PC-3 (cell line): ENCODE data around the gene CAP2. TPM values are rescaled to one million over a fixed set of nuclear protein-coding genes. Genes with fewer than 3 reads are reported as not detected.
A peak's percentile ranks its signal among the peaks of the same experiment; 100 is the strongest.

Source experiments
- ATAC-seq: fragments of 200-7000 bp; cut with Tn5 transposase; 2 replicates; pipeline ENCODE4 v1.9.1; 2020; ENCODE audit warnings: mild to moderate bottlenecking, moderate library complexity
- BruUV-seq: library from RNA; stranded (reverse); fragments of 400-500 nt; replicated peaks from 2 replicates; lab custom pipeline; 2021; lab: Mats Ljungman, UMichigan
- CTCF ChIA-PET: fragments of 300-600 bp; sonication (Branson Sonifier 250); formaldehyde crosslinking; loops from one replicate; lab custom pipeline; 2022; ENCODE audit warnings: antibody characterized with exemption; lab: Charles Lee
- POLR2A ChIA-PET: fragments of 300-600 bp; sonication (Branson Sonifier 250); formaldehyde crosslinking; loops from one replicate; lab custom pipeline; 2022; ENCODE audit warnings: antibody characterized with exemption; ENCODE audit not compliant: unreplicated experiment; lab: Charles Lee
- DNase-seq: peaks from one replicate; pipeline ENCODE4 v3.0.0-alpha.2; 2015
- H2AFZ ChIP-seq: fragments of 300-600 bp; sonication (generic); 2 replicates; pipeline ENCODE4 v1.6.0; 2016; ENCODE audit warnings: antibody characterized with exemption, low read length
- H3F3A ChIP-seq: fragments of 300-600 bp; sonication (generic); one replicate; pipeline ENCODE4 v1.6.0; 2017; ENCODE audit warnings: antibody characterized with exemption, low read length, control low read depth, mild to moderate bottlenecking; ENCODE audit not compliant: unreplicated experiment
- H3K27ac ChIP-seq: fragments of 300-600 bp; sonication (generic); 2 replicates; pipeline ENCODE4 v1.5.1; 2016; ENCODE audit warnings: mild to moderate bottlenecking, low read length
- H3K27me3 ChIP-seq: fragments of 300-600 bp; sonication (generic); 2 replicates; pipeline ENCODE4 v1.6.1; 2016; ENCODE audit warnings: low read length, mixed read lengths
- H3K36me3 ChIP-seq: fragments of 300-600 bp; sonication (generic); 2 replicates; pipeline ENCODE4 v1.6.1; 2016; ENCODE audit warnings: low read depth, mixed run types, low read length, mixed read lengths
- H3K4me1 ChIP-seq: fragments of 300-600 bp; sonication (generic); 2 replicates; pipeline ENCODE4 v1.5.1; 2016; ENCODE audit warnings: low read length; ENCODE audit not compliant: insufficient read depth
- H3K4me2 ChIP-seq: fragments of 300-600 bp; sonication (generic); 2 replicates; pipeline ENCODE4 v1.6.0; 2016; ENCODE audit warnings: low read length
- H3K4me3 ChIP-seq: fragments of 300-600 bp; sonication (generic); 2 replicates; pipeline ENCODE4 v1.5.1; 2016; ENCODE audit warnings: mild to moderate bottlenecking, low read length, mixed read lengths
- H3K79me2 ChIP-seq: fragments of 300-600 bp; sonication (generic); 2 replicates; pipeline ENCODE4 v1.6.1; 2017; ENCODE audit warnings: low read length, mixed read lengths
- H3K9ac ChIP-seq: fragments of 300-600 bp; sonication (generic); 2 replicates; pipeline ENCODE4 v1.6.0; 2016; ENCODE audit warnings: mild to moderate bottlenecking, low read length
- H3K9me2 ChIP-seq: fragments of 300-600 bp; sonication (generic); replicated peaks from 2 replicates; pipeline ENCODE4 v1.6.1; 2016; ENCODE audit warnings: mixed run types, low read length, mixed read lengths
- H3K9me3 ChIP-seq: fragments of 300-600 bp; sonication (generic); 2 replicates; pipeline ENCODE4 v1.6.1; 2016; ENCODE audit warnings: low read length, mixed read lengths
- H4K20me1 ChIP-seq: fragments of 300-600 bp; sonication (generic); 2 replicates; pipeline ENCODE4 v1.6.1; 2016; ENCODE audit warnings: low read length, mixed read lengths
- EZH2 ChIP-seq: fragments of 300-600 bp; sonication (generic); IDR thresholded peaks from one replicate; pipeline ENCODE4 v1.6.1; 2017; ENCODE audit warnings: antibody characterized with exemption, mild to moderate bottlenecking, low read length; ENCODE audit not compliant: unreplicated experiment
- EZH2phosphoT487 ChIP-seq: fragments of 300-600 bp; sonication (generic); IDR thresholded peaks from 2 replicates; pipeline ENCODE4 v1.6.1; 2018; ENCODE audit warnings: mild to moderate bottlenecking, antibody characterized with exemption, low read length, borderline replicate concordance
- intact Hi-C: fragments of 100-400 bp; cut with micrococcal nuclease; formaldehyde crosslinking; loops from 2 replicates; pipeline ENCODE4 v1.9.0; 2023
- total RNA-seq: library from RNA; depleted of rRNA; stranded (reverse); fragments of >200 nt; gene quantifications from 2 replicates; pipeline ENCODE4 v1.2.3, GENCODE V29; 2014
- TF ChIP-seq, protein P1 (sequence below): fragments of 300-600 bp; sonication (generic); conservative IDR thresholded peaks from 2 replicates; pipeline ENCODE4 v1.5.1; 2017; ENCODE audit warnings: antibody characterized with exemption, low read depth, mild to moderate bottlenecking, low read length

Gene CAP2
- total RNA-seq, 1 experiment from 2014 or later: 8.2 TPM

DNA sequence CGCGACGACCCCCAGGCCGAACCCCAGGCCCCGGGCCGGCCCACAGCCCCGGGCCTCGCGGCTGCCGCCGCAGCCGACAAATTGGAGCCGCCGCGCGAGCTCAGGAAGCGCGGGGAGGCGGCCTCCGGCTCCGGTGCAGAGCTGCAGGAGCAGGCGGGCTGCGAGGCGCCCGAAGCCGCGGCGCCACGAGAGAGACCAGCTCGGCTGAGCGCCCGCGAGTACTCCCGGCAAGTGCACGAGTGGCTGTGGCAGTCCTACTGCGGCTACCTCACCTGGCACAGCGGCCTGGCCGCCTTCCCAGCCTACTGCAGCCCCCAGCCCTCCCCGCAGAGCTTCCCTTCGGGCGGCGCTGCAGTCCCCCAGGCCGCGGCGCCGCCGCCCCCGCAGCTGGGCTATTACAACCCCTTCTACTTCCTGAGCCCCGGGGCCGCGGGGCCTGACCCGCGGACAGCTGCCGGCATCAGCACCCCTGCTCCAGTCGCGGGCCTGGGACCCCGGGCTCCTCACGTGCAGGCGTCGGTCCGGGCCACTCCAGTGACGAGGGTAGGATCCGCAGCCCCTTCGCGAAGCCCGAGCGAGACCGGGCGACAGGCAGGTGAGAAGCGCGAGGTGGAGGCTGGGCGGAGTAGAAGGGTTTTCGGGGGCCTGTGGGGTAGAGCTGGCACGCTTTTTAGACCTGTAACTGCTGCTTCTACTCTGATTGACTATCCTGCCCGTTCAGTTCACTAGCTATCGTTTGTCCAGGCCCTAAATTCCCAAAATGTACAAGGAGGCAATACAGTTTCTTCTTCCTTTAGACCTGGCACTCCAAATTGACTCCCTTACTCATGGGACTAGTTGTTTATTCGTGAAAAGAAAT is 207.4 kb downstream of the CAP2 start:
- TF ChIP-seq, protein P1, sequence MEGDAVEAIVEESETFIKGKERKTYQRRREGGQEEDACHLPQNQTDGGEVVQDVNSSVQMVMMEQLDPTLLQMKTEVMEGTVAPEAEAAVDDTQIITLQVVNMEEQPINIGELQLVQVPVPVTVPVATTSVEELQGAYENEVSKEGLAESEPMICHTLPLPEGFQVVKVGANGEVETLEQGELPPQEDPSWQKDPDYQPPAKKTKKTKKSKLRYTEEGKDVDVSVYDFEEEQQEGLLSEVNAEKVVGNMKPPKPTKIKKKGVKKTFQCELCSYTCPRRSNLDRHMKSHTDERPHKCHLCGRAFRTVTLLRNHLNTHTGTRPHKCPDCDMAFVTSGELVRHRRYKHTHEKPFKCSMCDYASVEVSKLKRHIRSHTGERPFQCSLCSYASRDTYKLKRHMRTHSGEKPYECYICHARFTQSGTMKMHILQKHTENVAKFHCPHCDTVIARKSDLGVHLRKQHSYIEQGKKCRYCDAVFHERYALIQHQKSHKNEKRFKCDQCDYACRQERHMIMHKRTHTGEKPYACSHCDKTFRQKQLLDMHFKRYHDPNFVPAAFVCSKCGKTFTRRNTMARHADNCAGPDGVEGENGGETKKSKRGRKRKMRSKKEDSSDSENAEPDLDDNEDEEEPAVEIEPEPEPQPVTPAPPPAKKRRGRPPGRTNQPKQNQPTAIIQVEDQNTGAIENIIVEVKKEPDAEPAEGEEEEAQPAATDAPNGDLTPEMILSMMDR: no peak
- TF ChIP-seq EZH2phosphoT487 (no peak), EZH2 (no peak)
- no TSS peak for BruUV-seq
- H3F3A ChIP-seq: no peaks in the 10 kb centered on the region
- H3K9me3 ChIP-seq: no peaks in the 10 kb centered on the region
- ATAC-seq (peak; percentile 51), DNase-seq (peak; percentile 35)
- intact Hi-C loops: loop anchor here (1.0 to 5.0 kb wide), 2 partner anchors 105 to 202 kb away; no protein-coding TSS in a partner anchor
- peaks cover 14% of the 10 kb centered on the region for H3K79me2 ChIP-seq
- no peak overlapping the region for H3K27ac ChIP-seq
- no peaks in the 10 kb centered on the region for H3K9me2 ChIP-seq
- H3K27me3 ChIP-seq: no peaks in the 10 kb centered on the region
- no peaks in the 10 kb centered on the region for H4K20me1 ChIP-seq
- peak overlapping the region; percentile 71 for H3K4me3 ChIP-seq
- ChIA-PET POLR2A (interaction anchor here (0.6 kb wide), 2 partner anchors 10 to 15 kb away, joined by 3 to 6 read pairs; no protein-coding TSS in a partner anchor), CTCF (interaction anchor here (0.6 to 1.6 kb wide), 3 partner anchors 11 to 208 kb away, joined by 7 to 23 read pairs (median 12); no protein-coding TSS in a partner anchor)
- peaks cover 9% of the 10 kb centered on the region; the same call in 1 of the 2 replicates for H3K4me1 ChIP-seq
- peak overlapping the region; percentile 93 for H3K4me2 ChIP-seq
- H3K36me3 ChIP-seq: no peaks in the 10 kb centered on the region
- peak overlapping the region; percentile 71 for H3K9ac ChIP-seq
- peak overlapping the region; percentile 79 for H2AFZ ChIP-seq

DNA sequence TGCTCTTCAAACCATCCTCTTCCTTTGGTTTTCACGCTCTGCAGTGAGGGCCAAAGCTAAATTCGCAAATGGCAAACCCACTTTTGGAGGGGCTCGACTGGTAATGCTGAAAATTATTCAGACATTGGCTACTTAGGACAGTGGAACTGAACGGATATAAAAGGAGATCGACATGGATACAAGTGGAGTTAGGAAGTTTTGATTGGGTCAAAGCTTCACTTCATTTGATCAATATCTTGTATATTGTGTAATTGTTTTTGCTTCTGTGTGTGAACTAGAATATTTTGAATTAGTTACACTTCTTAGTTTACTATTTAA is 207.9 kb downstream of the CAP2 start:
- no peaks in the 10 kb centered on the region for H3K9me2 ChIP-seq
- H3K79me2 ChIP-seq: peaks cover 14% of the 10 kb centered on the region
- DNase-seq: peak; percentile 11
- no peak overlapping the region for H3K27ac ChIP-seq
- peak overlapping the region; percentile 71 for H3K9ac ChIP-seq
- no peaks in the 10 kb centered on the region for H3F3A ChIP-seq
- no peaks in the 10 kb centered on the region for H3K36me3 ChIP-seq
- BruUV-seq: TSS peak; percentile 68
- no peaks in the 10 kb centered on the region for H3K27me3 ChIP-seq
- no peak for TF ChIP-seq EZH2
- TF ChIP-seq EZH2phosphoT487: no peak
- ChIA-PET POLR2A (no interaction called here), CTCF (no interaction called here)
- H2AFZ ChIP-seq: peak overlapping the region; percentile 79
- no peaks in the 10 kb centered on the region for H3K9me3 ChIP-seq
- H3K4me3 ChIP-seq: peak overlapping the region; percentile 71
- peaks cover 9% of the 10 kb centered on the region; the same call in 1 of the 2 replicates for H3K4me1 ChIP-seq
- H4K20me1 ChIP-seq: no peaks in the 10 kb centered on the region
- peak overlapping the region; percentile 93 for H3K4me2 ChIP-seq
- ATAC-seq: peak; percentile 2; the same call in 1 of the 2 replicates
- intact Hi-C loops: loop anchor here (5.0 kb wide), 1 partner anchor 201 kb away; no protein-coding TSS in a partner anchor

- no peak for TF ChIP-seq EZH2phosphoT487
- TF ChIP-seq, protein P1: no peak
- no peak for TF ChIP-seq EZH2
- intact Hi-C loops: loop anchor here (5.0 kb wide), 1 partner anchor 199 kb away; no protein-coding TSS in a partner anchor
- Histone ChIP-seq H3K27ac (no peak overlapping the region), H3K36me3 (no peaks in the 10 kb centered on the region), H3K4me1 (peaks cover 9% of the 10 kb centered on the region; the same call in 1 of the 2 replicates), H2AFZ (no peak overlapping the region), H3K4me2 (no peak overlapping the region), H3K9me3 (no peaks in the 10 kb centered on the region), H3F3A (no peaks in the 10 kb centered on the region), H3K9me2 (no peaks in the 10 kb centered on the region), H4K20me1 (no peaks in the 10 kb centered on the region), H3K79me2 (peaks cover 14% of the 10 kb centered on the region), H3K27me3 (no peaks in the 10 kb centered on the region), H3K9ac (no peak overlapping the region), H3K4me3 (no peak overlapping the region)
- ATAC-seq (no peak), DNase-seq (no peak)
- POLR2A ChIA-PET: interaction anchor here (0.6 kb wide), 1 partner anchor 201 kb away, joined by 3 read pairs; no protein-coding TSS in a partner anchor
- CTCF ChIA-PET: no interaction called here
- BruUV-seq: no TSS peak
Observed at GRCh38 chr6:17602888-17603287, 209.5 kb downstream of the CAP2 start.
